Suprapubic skin (tissue), 4 donors: ENCODE measurements around the gene SMIM41. TPM values are rescaled to one million over a fixed set of nuclear protein-coding genes. Genes with fewer than 3 reads are reported as not detected.
"Not testable (repeated sequence)": the region's sequence is repeated elsewhere in the genome, so short reads cannot be mapped to it uniquely, and the experiment has no call there.

Experiments used
- DNase-seq, 2 donors: peaks; one replicate each; pipeline ENCODE4 v3.0.0-alpha.2; 2019; ENCODE audit warnings: low spot score in 2 of 2
- H3K27ac ChIP-seq: fragments of 200-600 bp; sonication (generic); one replicate; pipeline ENCODE4 v1.5.1; 2019
- H3K27me3 ChIP-seq: fragments of 200-600 bp; sonication (generic); one replicate; pipeline ENCODE4 v1.5.1; 2019
- H3K36me3 ChIP-seq: fragments of 200-600 bp; sonication (generic); one replicate; pipeline ENCODE4 v1.5.1; 2019
- H3K4me1 ChIP-seq: fragments of 200-600 bp; sonication (generic); one replicate; pipeline ENCODE4 v1.5.1; 2019
- H3K4me3 ChIP-seq: fragments of 200-600 bp; sonication (generic); one replicate; pipeline ENCODE4 v1.5.1; 2019; ENCODE audit warnings: mild to moderate bottlenecking
- H3K9me3 ChIP-seq: fragments of 200-600 bp; sonication (generic); one replicate; pipeline ENCODE4 v1.5.1; 2019
- CTCF ChIP-seq, 2 donors: fragments of 200-600 bp in 1 of 2; fragments of 450-650 bp in 1 of 2; sonication (generic) in 1 of 2; IDR thresholded peaks; one replicate each; pipeline ENCODE4 v1.5.1; 2016 to 2019; ENCODE audit warnings: antibody characterized with exemption in 2 of 2, mild to moderate bottlenecking in 1 of 2, moderate library complexity in 1 of 2
- EP300 ChIP-seq: sonication (generic); formaldehyde crosslinking; IDR thresholded peaks from one replicate; pipeline ENCODE4 v1.6.1; 2017; ENCODE audit warnings: antibody characterized with exemption
- POLR2A ChIP-seq, 2 donors: fragments of 450-650 bp; IDR thresholded peaks; one replicate each; pipeline ENCODE4 v1.6.1; 2017; ENCODE audit warnings: antibody characterized with exemption in 2 of 2, mild to moderate bottlenecking in 2 of 2, moderate library complexity in 2 of 2
- POLR2AphosphoS5 ChIP-seq, 3 donors: sonication (generic); formaldehyde crosslinking; IDR thresholded peaks; one replicate each; pipeline ENCODE4 v1.6.1; 2017; ENCODE audit warnings: antibody characterized with exemption in 3 of 3
- WGBS: methylation state at CpG from one replicate; pipeline ENCODE4 v1.1.5; 2018; 5-methylcytosine and 5-hydroxymethylcytosine counted together
- total RNA-seq, 4 donors: library from RNA; depleted of rRNA; stranded (reverse); fragments of >200 nt; gene quantifications; one replicate each; pipeline ENCODE4 v1.1.0, GENCODE V29; 2016

The SMIM41 gene
- total RNA-seq, 4 donors from 2014 or later = 0.51 to 0.57 TPM; not detected in 2

- DNase-seq, H3K9me3 ChIP-seq, H3K4me3 ChIP-seq, H3K36me3 ChIP-seq: not testable (repeated sequence)
- peak overlapping the region; percentile 68 for H3K27ac ChIP-seq
- peak in 1 of 2 donors; percentile 27 for TF ChIP-seq CTCF (IDR thresholded peaks at IDR 0.05)
- peaks cover 48% of the 10 kb centered on the region for H3K4me1 ChIP-seq
- peaks cover 12% of the 10 kb centered on the region for H3K27me3 ChIP-seq
- whole genome bisulfite sequencing = 45% methylated on average over 18 of the region's 18 CpGs
Observed at GRCh38 chr12:52116222-52117125, 37.0 kb downstream of the SMIM41 start.

- H3K4me1 ChIP-seq = peaks cover 52% of the 10 kb centered on the region
- H3K27me3 ChIP-seq, H3K36me3 ChIP-seq, H3K4me3 ChIP-seq, DNase-seq, H3K9me3 ChIP-seq: not testable (repeated sequence)
- 66% methylated on average over 19 of the region's 20 CpGs for WGBS
- H3K27ac ChIP-seq = peak overlapping the region; percentile 7
Observed at GRCh38 chr12:52117806-52118475, 38.4 kb downstream of the SMIM41 start.

GRCh38 chr12:52119398-52120254 lies 40.1 kb downstream of the SMIM41 start:
- Histone ChIP-seq H3K4me3 (no peak overlapping the region), H3K27me3 (peaks cover 7% of the 10 kb centered on the region), H3K27ac (no peak overlapping the region), H3K9me3 (no peaks in the 10 kb centered on the region), H3K4me1 (peaks cover 52% of the 10 kb centered on the region), H3K36me3 (no peaks in the 10 kb centered on the region)
- DNase-seq = no peak
- TF ChIP-seq CTCF (IDR thresholded peaks at IDR 0.05) (peak in 1 of 2 donors; percentile 59), POLR2A (IDR thresholded peaks at IDR 0.05) (no peak)
- WGBS = 31% methylated on average over 9 of the region's 23 CpGs

GRCh38 chr12:52120951-52121823 lies 41.7 kb downstream of the SMIM41 start:
- no peak overlapping the region for H3K4me3 ChIP-seq

More at GRCh38 chr12:52120951-52121823, 41.7 kb downstream of the SMIM41 start:
- H3K9me3 ChIP-seq = no peaks in the 10 kb centered on the region
- DNase-seq = no peak
- no peak overlapping the region for H3K27ac ChIP-seq
- H3K36me3 ChIP-seq = no peaks in the 10 kb centered on the region
- peaks cover 2% of the 10 kb centered on the region for H3K27me3 ChIP-seq
- no peak for TF ChIP-seq CTCF (IDR thresholded peaks at IDR 0.05)
- TF ChIP-seq EP300 = no peak
- no peak for TF ChIP-seq POLR2A (IDR thresholded peaks at IDR 0.05)
- no peak for TF ChIP-seq POLR2AphosphoS5 (IDR thresholded peaks at IDR 0.05)
- 48% methylated on average over 12 of the region's 19 CpGs for WGBS
- H3K4me1 ChIP-seq = peaks cover 56% of the 10 kb centered on the region
